Progenitor cell of endocrine pancreas (in vitro differentiated cells): ENCODE results near the gene IFIT1B. TPM values are rescaled to one million over a fixed set of nuclear protein-coding genes. Genes with fewer than 3 reads are reported as not detected.

Experiments used
- DNase-seq: peaks from one replicate; pipeline ENCODE4 v3.0.0; 2021; ENCODE audit warnings: low spot score; ENCODE audit not compliant: unreplicated experiment
- H3K27ac Mint-ChIP-seq: 2 replicates; pipeline ENCODE4 v1.8.0; 2021; ENCODE audit warnings: mild to moderate bottlenecking, moderate library complexity, mixed read lengths
- H3K27me3 Mint-ChIP-seq: 2 replicates; pipeline ENCODE4 v1.8.0; 2021; ENCODE audit warnings: mixed read lengths
- H3K36me3 Mint-ChIP-seq: 2 replicates; pipeline ENCODE4 v1.8.0; 2022; ENCODE audit warnings: mixed read lengths; ENCODE audit not compliant: insufficient read depth
- H3K4me1 Mint-ChIP-seq: 2 replicates; pipeline ENCODE4 v1.8.0; 2021; ENCODE audit warnings: low read depth, mixed read lengths
- H3K4me3 Mint-ChIP-seq: 2 replicates; pipeline ENCODE4 v1.8.0; 2021; ENCODE audit warnings: low read depth, mild to moderate bottlenecking, moderate library complexity, mixed read lengths
- H3K9me3 Mint-ChIP-seq: 2 replicates; pipeline ENCODE4 v1.8.0; 2021; ENCODE audit warnings: low read depth, mixed read lengths
- total RNA-seq: library from RNA; stranded (reverse); gene quantifications from 2 replicates; pipeline ENCODE4 v1.2.1, GENCODE V29; 2021
- TF ChIP-seq, protein P1 (sequence below): fragments of 200-600 bp; sonication (generic); IDR thresholded peaks from one replicate; pipeline ENCODE4 v1.5.0; 2021; ENCODE audit warnings: antibody characterized with exemption, mild to moderate bottlenecking; ENCODE audit not compliant: unreplicated experiment

Gene IFIT1B
- total RNA-seq, 1 donor from 2014 or later = not detected

DNA sequence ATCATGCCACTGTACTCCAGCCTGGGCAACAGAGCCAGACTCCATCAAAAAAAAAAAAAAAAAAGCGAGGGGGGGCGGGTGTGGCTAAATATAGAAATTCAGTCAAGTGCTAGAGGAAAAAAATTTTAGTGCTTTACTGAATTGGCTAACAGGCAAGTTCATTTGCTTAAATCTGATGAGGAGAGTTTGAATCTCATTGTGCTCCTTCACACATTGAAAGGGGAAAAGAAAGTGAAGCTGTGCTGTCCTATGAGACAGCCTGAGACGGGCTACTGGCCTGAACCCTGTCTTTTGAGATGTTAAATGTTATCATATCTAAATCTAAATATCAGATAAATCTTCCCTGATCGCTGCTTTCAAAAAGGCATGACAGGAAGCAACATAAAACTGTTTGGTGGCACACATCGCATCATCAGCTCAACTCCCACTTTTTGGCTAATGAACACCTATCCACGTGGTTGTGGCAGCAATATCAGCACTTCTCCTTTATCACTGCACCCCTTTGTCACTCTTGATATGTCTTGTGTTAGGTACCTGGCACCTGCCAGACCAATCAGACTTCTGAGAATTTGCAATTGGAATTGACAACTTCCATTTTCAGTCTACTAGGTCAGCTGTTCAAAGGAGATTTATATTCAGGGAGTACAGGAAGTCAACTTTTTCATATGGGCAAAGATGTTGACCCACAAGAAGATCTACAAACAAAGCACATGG lies 14.0 kb upstream of the IFIT1B start:
- Mint-ChIP-seq H3K27me3 (no peaks in the 10 kb centered on the region), H3K9me3 (peaks cover 5% of the 10 kb centered on the region), H3K4me1 (peaks cover 14% of the 10 kb centered on the region), H3K27ac (no peak overlapping the region), H3K4me3 (no peak overlapping the region), H3K36me3 (no peaks in the 10 kb centered on the region)
- TF ChIP-seq, protein P1, sequence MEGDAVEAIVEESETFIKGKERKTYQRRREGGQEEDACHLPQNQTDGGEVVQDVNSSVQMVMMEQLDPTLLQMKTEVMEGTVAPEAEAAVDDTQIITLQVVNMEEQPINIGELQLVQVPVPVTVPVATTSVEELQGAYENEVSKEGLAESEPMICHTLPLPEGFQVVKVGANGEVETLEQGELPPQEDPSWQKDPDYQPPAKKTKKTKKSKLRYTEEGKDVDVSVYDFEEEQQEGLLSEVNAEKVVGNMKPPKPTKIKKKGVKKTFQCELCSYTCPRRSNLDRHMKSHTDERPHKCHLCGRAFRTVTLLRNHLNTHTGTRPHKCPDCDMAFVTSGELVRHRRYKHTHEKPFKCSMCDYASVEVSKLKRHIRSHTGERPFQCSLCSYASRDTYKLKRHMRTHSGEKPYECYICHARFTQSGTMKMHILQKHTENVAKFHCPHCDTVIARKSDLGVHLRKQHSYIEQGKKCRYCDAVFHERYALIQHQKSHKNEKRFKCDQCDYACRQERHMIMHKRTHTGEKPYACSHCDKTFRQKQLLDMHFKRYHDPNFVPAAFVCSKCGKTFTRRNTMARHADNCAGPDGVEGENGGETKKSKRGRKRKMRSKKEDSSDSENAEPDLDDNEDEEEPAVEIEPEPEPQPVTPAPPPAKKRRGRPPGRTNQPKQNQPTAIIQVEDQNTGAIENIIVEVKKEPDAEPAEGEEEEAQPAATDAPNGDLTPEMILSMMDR = no peak
- no peak for DNase-seq

DNA sequence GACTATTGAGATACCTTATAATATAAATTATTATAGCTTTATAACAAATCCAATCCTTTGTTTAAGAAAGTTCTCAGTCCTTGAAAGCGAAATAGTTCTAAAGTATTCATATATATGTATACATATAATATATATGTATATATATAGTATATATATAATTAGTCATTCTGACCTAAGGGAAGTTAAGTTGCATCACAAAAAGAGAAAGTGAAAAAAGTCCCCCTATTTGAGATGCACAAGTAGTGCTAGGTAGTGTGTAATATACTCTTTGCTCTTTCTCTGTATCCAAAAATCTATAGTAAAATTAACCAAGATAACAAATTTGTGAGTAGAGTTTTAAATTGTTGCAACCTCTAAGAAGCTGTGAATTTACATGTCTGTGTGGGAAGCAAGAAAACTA lies 13.3 kb upstream of the IFIT1B start:
- Mint-ChIP-seq H3K27ac (no peak overlapping the region), H3K27me3 (no peaks in the 10 kb centered on the region)
- TF ChIP-seq, protein P1 = no peak

DNA sequence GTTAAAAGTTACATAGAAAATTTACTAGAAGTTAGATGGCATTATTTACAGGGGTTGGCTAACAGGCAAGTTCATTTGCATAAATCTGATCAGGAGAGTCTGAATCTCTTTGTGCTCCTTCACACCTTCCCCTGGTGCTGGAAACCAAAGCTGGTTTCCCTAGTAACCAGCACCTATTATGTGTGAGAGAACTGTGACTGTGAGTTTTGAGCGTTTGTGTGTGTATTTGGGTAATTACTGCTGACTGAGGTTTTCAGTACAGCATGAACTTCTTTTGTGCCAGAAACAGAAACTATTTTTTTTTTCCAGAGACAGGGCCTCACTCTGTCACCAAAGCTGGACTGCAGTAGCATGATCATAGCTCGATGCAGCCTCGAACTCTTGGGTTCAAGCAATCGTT lies 10.3 kb upstream of the IFIT1B start:
- DNase-seq = no peak
- Mint-ChIP-seq H3K4me3 (no peak overlapping the region), H3K4me1 (peaks cover 13% of the 10 kb centered on the region), H3K27ac (peak overlapping the region; percentile 47), H3K36me3 (no peaks in the 10 kb centered on the region), H3K27me3 (no peaks in the 10 kb centered on the region), H3K9me3 (peaks cover 5% of the 10 kb centered on the region)
- TF ChIP-seq, protein P1 = no peak

More for the DNA sequence above, 13.3 kb upstream of the IFIT1B start:
- H3K36me3 Mint-ChIP-seq = no peaks in the 10 kb centered on the region
- peaks cover 18% of the 10 kb centered on the region for H3K4me1 Mint-ChIP-seq
- no peak for DNase-seq
- peaks cover 5% of the 10 kb centered on the region for H3K9me3 Mint-ChIP-seq
- no peak overlapping the region for H3K4me3 Mint-ChIP-seq

DNA sequence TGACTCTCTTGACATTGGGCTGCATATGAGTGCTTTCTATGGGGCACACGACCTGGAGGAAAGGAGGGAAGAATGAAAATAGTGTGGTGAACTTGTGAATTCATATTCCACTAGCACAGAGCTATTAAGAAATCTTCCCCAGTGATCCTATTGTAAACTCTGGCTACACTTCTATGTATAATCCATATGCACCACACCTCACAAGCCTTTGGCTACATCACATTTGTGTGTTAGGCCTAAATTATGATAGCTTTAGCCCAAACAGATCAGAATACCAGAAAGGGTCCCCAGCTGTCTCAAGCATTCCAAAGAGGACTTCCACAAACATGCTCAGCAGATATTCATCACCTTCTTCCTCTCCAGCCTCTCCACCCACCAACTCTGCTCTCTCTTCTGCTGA lies 9.7 kb upstream of the IFIT1B start:
- peaks cover 5% of the 10 kb centered on the region for H3K9me3 Mint-ChIP-seq
- TF ChIP-seq, protein P1 = no peak
- H3K27ac Mint-ChIP-seq = peak overlapping the region; percentile 27

DNA sequence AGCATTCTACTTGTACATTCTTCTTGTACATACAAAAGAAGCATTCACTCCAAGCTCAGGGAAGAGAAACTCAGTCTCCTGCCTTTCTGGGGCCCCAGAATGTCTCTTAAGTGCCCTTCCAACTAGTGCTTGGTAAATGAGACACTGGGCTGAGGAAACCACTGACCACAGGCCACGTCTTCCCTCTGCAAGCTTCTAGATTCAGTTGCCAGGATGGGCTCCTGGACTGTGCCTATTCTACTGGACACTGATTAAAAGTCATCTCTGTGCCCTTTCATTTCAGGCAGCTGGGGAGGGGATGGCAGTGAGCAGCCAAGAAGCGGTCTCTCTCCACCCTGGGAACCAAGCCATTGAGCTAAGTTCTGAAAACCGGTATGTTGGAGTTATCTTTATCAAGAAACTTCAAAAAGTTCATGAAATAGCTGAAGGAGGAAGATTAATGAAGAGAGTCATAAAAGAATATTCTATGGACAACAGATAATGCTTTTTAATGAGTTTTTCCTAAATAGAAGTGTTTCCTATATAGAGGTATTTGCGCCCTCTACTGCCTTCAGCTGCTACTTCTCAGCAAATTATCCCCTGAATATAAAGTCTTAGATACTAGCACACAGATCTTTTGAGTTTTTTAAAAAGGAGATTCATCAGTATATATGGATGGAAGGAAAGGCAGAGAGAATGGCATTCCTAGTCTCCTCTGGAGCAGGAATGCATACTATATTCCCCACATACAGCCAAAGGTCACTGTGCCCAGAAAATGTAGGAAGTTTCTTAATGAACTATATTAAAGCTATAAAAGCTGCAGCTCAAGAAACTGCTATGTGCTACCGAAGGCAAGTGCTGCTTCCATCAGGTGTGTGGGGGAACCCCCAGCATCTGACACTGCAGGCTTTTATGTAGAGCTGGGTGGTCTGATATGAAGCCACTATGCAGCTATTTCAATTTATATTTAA lies 8.4 kb upstream of the IFIT1B start:
- Mint-ChIP-seq H3K27me3 (no peaks in the 10 kb centered on the region), H3K36me3 (no peaks in the 10 kb centered on the region), H3K4me3 (no peak overlapping the region), H3K27ac (peak overlapping the region; percentile 42), H3K4me1 (peaks cover 25% of the 10 kb centered on the region), H3K9me3 (peaks cover 5% of the 10 kb centered on the region)
- TF ChIP-seq, protein P1 = peak; percentile 47
- no peak for DNase-seq

More for the DNA sequence above, 9.7 kb upstream of the IFIT1B start:
- no peak for DNase-seq
- H3K4me3 Mint-ChIP-seq = no peak overlapping the region
- no peaks in the 10 kb centered on the region for H3K27me3 Mint-ChIP-seq
- H3K4me1 Mint-ChIP-seq = peaks cover 17% of the 10 kb centered on the region
- no peaks in the 10 kb centered on the region for H3K36me3 Mint-ChIP-seq
